Stimulated activated CD8-positive, alpha-beta memory T cell treated with anti-CD3 and anti-CD28 coated beads, Interleukin-4, amount 100 ng/mL, for 1 hour (primary cell): ENCODE data around the gene MAPRE3.

Source experiments
- DNase-seq, 2 donors: peaks; one replicate each; pipeline ENCODE4 v3.0.0-alpha.2; 2020; ENCODE audit warnings: low read depth in 2 of 2, low spot score in 1 of 2

The MAPRE3 gene

GRCh38 chr2:26948800-26949199, 21.6 kb upstream of the MAPRE3 start:
- no peak for DNase-seq

GRCh38 chr2:26950246-26950645, 20.2 kb upstream of the MAPRE3 start:
- DNase-seq = no peak

GRCh38 chr2:26951236-26951635, 19.2 kb upstream of the MAPRE3 start:
- no peak for DNase-seq

GRCh38 chr2:26952374-26952773, 18.1 kb upstream of the MAPRE3 start:
- DNase-seq = no peak

GRCh38 chr2:26954135-26954534, 16.3 kb upstream of the MAPRE3 start:
- no peak for DNase-seq

- no peak for DNase-seq
These were observed 13.4 kb upstream of the MAPRE3 start for GRCh38 chr2:26957041-26957440.

GRCh38 chr2:26957534-26957933, 12.9 kb upstream of the MAPRE3 start:
- no peak for DNase-seq

GRCh38 chr2:26959331-26959730, 11.1 kb upstream of the MAPRE3 start:
- no peak for DNase-seq

GRCh38 chr2:26964446-26965130, 5.8 kb upstream of the MAPRE3 start:
- no peak for DNase-seq

- no peak for DNase-seq
These were observed 2.4 kb upstream of the MAPRE3 start for GRCh38 chr2:26968001-26968400.

GRCh38 chr2:26969077-26969844, 1.2 kb upstream of the MAPRE3 start:
- no peak for DNase-seq

- no peak for DNase-seq
These were observed 641 bp downstream of the MAPRE3 start for GRCh38 chr2:26970928-26971627.

GRCh38 chr2:26971911-26972786, 1.7 kb downstream of the MAPRE3 start:
- no peak for DNase-seq

- no peak for DNase-seq
These were observed 3.9 kb downstream of the MAPRE3 start for GRCh38 chr2:26974352-26974751.

GRCh38 chr2:26975102-26975501, 4.7 kb downstream of the MAPRE3 start:
- DNase-seq = no peak

- no peak for DNase-seq
These were observed 5.2 kb downstream of the MAPRE3 start for GRCh38 chr2:26975656-26976055.

GRCh38 chr2:26976237-26976636, 5.8 kb downstream of the MAPRE3 start:
- no peak for DNase-seq

GRCh38 chr2:26977012-26977411, 6.6 kb downstream of the MAPRE3 start:
- no peak for DNase-seq

GRCh38 chr2:26978061-26978596, 7.7 kb downstream of the MAPRE3 start:
- DNase-seq = no peak

GRCh38 chr2:26979741-26980140, 9.3 kb downstream of the MAPRE3 start:
- no peak for DNase-seq

- no peak for DNase-seq
These were observed 10.5 kb downstream of the MAPRE3 start for GRCh38 chr2:26980971-26981370.
